CD4-positive, alpha-beta T cell treated with Interleukin-4 for 1 hour (primary cell): ENCODE measurements around the gene LOXL3.
"Not testable (repeated sequence)": the region's sequence is repeated elsewhere in the genome, so short reads cannot be mapped to it uniquely, and the experiment has no call there.

ENCODE experiments used
- DNase-seq, 2 donors: peaks; one replicate each; pipeline ENCODE4 v3.0.0-alpha.2; 2020 to 2022

The LOXL3 gene

DNA sequence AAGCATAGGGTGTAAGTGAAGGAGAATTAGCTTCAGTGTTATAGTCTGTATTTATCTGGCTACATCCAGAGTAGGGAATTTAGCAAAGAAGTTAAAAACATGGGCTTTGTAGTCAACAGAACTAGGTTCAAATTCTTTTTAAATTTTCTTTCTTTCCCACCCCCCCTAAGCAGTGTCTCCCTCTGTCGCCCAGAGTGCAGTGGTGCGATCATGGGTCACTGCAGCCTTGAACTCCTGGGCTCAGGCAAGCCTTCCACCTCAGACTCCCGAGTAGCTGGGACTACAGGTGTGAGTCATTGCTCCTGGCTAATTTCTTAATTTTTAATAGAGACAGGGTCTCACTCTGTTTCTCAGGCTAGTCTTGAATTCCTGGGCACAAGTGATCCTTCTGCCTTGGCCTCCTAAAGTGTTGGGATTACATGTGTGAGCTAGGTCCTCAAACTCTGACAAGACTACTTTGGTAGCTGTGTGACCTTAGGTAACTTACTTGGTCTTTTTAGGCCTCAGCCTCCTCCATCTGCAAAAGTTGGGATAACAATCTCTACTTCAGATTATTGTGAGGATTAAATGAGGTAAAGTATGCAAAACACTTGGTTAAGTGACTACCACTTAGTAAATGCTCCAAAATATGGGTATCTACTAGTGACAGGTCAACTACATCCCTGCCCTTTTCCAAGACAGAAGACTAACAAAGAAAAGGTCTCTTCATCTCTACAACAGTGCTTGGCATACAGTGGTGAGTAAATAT, 18.6 kb upstream of the LOXL3 start:
- no peak for DNase-seq

DNA sequence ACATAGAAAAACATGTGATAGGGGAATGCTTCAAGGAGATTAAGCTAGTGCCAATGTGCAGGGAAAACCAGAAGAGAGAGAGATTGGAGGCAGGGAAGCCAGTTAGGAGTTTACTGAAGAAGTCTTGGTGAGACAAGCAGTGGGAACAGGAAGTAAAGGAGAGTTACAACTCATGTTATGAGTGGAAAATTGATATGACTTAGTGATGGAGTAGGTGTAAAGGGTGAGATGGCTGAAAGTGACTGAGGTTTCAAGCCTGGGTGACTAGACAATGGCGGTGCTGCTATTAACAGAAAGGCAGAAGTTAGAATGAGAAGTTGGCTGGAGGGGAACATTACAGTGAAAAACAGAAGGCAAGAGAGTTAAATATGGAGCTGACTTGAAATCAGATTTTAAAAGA, 17.3 kb upstream of the LOXL3 start:
- no peak for DNase-seq

DNA sequence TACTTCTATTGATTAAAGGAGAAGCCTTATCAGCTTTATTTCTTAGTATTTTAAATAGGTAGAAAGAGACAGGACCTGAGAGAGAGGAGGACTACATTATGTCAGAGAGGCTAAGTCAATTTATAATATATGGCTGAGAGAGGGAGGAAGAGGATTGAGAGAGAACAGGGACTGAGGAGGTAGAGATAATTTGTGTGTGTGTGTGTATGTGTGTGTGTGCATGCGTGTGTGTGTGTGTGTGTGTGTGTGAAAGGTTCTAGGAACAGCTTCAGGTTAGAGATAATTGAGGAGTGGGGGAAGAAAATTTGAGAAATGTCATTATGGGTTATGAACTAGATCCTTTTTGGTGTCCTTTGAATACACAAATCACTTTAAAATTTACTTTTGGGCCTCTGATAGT, 15.9 kb upstream of the LOXL3 start:
- no peak for DNase-seq

DNA sequence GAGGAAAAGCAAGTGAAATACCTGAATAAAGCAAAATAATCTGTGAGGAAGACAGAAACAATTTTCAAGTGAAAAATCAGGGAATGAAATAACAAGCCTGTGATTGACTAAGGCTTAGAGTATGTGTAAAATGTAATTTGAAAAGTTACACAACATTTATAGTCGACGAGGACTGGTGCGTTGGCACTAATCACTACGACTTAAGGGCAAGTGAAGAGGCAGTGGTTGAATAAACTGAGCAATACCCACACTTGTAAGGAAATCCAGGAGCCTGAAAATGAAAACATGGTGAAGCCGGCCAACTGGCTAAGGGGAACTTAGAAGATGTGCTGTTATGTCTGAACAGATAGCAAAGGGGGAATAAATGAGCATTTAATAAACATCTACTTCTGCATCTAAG, 14.1 kb upstream of the LOXL3 start:
- no peak for DNase-seq

DNA sequence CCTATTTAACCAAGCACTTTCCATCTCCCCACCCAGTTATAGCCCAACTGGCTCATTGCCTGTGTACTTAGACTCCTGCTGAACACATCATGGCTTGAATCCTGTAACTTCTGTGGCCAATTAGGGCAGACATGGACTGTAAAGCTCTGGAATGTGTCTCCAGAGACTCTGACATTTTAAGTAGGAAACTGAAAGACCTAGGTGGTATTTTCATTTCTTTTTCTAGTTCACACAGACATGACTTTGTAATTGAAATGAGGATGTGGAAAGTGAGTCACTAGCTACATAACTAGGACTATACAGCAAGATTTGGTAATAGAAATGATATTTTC, 13.0 kb upstream of the LOXL3 start:
- DNase-seq, result no peak

DNA sequence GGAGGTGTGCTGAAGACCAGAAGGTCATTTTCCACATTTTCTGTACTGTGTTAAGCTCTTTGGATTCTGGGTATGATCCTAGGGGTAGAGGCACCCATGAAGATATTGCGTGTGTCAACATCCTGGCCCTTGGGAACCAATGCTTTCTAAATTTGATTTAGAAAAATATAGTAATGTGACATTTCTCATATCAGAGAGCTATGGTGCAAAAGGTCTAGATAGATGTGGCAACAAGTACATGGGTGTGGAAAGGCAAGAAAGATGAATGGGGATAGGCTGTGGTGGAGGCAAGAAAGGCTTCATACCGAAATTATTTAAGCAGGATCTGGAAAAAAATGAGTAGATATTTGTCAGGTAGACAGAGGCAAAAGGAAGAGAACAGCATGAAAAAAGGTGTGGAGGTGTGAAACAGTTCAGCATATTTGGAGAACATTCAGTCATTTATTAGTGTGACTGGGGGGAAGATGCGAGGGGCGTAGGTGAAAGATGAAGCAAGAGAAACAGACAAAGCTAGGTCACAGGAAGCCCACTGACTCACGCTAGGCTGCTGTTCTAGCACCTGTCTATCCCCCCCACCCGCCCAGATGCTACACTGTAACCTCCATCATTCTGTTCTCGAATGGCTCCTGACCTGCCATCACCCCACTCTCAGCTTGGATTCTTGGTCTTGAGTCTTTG, 12.5 kb upstream of the LOXL3 start:
- no peak for DNase-seq

DNA sequence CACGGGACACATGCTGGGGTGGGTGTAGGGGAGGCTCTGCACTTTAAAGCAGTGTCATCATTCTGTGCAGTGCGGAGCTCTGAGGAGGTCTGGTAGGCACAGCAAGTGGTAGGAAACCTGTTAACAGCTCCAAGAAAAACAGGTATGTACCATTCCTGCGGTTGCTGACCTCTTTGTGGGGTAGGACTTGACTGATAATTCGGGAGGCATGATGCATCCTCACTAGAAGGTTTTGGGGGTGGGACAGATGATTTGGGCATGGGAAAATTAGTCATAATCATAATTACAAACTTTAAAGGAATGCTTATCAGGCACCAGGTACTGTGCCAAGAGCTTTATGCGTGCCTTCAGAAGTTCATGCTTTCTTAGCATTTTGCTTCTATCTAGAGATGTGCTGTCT, 10.5 kb upstream of the LOXL3 start:
- DNase-seq, result no peak

DNA sequence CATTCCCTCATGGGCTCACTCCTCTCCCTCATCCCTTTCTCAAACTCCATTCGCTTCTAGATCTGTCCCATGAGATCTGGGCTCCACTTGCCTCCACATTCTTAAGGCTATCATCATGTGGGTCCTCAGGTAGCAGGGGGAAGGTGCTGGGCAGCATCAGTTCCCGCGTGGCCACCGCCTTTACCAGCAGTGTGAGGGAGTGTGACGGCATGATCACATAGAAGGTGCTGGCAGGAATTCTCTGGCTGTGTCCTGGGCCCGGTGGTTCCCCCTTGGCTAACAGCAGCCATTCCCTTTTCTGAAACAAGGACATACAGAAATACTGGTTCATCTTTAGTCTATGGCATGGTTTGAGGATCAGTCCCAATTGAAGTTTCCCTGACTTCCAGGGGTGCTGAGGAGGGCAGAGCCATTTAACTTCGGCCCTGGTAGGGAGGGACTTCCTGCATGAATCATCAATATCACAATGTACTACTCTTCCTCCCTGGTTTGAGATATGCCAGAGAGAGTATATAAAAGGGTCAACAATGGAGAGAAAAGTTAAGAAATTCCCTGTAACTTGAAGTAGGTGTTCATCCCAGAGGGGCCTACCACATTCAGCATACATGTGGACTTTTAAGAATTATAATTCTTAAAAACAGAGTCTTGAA, 8.5 kb upstream of the LOXL3 start:
- DNase-seq, result no peak

DNA sequence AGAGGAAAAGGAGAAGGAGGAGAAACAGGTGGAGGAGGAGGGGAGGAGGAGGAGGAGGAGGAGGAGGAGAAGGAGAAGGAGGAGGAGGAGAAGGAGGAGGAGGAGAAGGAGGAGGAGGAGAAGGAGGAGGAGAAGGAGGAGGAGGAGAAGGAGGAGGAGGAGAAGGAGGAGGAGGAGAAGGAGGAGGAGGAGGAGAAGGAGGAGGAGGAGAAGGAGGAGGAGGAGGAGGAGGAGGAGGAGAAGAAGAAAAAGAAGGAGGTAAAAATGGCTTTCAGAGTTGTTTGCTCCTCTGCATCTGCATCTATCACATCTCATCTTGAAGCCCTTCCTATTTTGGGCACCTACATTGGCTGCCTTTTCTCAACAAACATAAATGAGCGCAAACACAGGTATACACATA, 7.3 kb upstream of the LOXL3 start:
- not testable (repeated sequence) for DNase-seq

DNA sequence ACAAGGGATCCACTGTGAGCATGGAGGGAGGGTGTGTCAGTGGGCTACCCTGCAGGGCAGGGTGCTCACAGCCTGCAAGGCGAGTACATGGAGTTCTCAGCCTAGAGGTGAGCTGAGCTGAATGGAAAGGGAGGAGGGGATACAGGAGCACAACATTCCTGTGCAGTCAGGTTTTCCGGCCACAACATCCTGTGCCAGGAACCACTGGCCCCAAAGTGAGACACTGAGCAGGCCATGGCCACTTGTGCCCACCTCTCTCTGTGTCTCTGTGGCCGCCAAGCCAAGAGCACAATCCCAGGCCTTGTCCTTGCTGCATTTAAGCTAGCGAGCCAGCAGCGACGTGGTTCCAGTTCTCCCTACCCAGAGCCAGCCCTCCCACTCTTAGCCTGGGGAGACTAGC, 6.8 kb upstream of the LOXL3 start:
- DNase-seq, result no peak

DNA sequence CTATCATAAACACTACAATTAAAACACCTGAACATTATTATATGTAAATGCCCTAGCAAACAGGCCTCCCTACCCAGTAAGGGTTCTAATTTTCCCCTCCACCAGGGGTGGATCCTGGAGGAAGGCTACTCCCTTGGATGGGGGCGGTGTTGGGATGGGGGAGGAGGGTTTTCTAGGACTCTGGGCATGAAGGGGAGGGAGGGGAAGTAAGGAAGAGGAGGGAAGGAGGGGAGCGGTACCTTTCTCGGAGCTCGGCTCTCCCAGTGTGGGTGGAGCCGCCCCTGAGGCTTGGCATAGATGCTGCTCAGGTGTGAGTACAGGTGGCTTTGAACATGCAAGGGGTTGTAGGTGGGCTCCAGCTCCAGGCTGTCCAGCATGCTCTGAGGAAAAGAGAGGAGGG, 6.2 kb upstream of the LOXL3 start:
- DNase-seq, result no peak

DNA sequence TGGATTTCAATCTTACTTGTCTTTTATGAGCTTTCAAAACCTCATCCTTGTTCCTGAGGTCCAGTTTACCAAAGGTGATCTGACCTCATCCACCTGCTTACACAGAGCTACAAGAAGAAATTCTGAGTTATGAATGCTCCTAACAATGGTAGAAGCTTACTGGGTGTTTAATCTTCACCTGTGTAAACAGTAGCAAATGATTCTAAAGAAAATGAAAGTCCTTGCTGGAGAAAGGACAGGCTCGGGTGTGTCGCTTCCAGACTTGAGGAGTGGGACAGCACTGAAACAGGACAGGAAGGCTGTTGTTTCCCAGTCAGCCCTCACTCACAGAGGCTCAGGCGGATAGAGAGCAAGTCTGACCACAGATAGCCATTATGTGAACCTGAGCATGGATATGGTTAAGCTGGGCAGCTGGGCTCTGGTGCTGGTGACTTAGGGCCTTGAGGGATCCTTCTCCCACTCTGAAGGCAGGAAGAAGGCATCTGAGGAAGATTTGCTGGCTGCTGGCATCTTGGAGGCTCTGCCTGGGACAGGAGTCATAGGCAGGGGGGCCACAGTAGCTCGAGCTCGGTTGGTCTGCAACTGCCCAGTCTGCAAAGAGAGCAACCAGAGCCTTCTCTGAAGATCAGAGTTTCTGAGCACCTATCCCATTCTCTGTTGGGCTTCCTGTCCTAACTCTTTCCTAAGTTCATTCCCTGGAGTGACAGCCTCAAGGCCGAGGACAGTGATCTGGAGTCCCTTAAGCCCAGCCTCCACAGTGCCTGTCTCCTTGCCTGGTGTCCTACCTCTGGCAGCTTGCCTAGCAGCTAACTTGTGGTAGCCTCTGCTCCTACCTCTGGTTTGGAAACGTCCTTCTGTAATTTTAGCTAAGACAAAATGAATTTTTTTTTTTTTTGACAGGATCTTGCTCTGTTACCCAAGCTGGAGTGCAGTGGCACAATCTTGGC, 4.8 kb upstream of the LOXL3 start:
- no peak for DNase-seq

DNA sequence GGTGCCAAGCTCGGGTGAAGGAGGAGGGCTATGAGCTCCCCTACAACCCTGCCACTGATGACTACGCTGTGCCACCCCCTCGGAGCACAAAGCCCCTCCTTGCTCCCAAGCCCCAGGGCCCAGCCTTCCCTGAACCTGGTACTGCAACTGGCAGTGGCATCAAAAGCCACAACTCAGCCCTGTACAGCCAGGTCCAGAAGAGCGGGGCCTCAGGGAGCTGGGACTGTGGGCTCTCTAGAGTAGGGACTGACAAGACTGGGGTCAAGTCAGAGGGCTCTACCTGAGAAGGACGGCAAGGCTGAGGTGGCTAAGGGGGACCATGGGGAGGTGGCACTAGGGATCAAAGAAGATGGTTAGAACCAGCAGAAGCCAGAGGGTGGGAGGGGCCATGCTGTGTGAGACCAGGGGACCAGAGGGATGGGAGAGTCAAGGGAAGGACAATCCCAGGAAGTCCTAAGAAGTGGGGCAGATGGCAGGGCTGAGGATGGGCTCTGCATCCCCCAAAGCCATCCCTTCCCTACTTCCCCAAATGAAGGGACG, 3.2 kb upstream of the LOXL3 start:
- DNase-seq, result no peak

DNA sequence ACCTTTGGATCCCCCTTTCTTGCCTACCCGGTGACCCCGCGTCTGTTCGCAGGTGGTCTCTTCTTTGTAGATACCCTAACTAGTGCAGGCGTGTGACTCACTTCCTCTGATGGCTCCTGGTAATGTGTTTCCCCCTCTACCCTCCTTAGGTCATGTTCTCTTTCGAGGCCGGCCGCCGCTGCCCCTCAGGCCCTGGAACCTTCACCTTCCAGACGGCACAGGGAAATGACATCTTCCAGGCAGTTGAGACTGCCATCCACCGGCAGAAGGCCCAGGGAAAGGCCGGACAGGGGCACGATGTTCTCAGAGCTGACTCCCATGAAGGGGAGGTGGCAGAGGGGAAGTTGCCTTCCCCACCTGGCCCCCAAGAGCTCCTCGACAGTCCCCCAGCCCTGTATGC, 2.4 kb upstream of the LOXL3 start:
- no peak for DNase-seq

DNA sequence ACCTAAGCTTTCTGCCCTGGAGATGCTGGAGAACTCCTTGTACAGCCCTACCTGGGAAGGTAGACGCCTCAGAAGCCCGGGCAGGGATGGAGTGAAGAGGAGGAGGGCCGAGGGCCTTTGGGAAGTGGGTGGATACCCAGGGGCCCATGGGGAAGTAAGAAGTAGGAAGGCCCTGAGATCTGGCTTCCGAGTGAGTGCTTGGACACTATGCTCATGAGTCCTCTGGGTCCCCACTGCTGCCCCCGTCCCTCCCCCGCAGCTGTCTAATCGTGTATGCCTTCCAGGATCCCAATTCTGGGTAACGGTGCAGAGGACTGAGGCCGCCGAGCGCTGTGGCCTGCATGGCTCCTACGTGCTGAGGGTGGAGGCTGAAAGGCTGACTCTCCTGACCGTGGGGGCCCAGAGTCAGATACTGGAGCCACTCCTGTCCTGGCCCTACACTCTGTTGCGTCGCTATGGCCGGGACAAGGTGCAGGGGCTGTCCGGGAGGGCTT, 1.9 kb upstream of the LOXL3 start:
- no peak for DNase-seq

DNA sequence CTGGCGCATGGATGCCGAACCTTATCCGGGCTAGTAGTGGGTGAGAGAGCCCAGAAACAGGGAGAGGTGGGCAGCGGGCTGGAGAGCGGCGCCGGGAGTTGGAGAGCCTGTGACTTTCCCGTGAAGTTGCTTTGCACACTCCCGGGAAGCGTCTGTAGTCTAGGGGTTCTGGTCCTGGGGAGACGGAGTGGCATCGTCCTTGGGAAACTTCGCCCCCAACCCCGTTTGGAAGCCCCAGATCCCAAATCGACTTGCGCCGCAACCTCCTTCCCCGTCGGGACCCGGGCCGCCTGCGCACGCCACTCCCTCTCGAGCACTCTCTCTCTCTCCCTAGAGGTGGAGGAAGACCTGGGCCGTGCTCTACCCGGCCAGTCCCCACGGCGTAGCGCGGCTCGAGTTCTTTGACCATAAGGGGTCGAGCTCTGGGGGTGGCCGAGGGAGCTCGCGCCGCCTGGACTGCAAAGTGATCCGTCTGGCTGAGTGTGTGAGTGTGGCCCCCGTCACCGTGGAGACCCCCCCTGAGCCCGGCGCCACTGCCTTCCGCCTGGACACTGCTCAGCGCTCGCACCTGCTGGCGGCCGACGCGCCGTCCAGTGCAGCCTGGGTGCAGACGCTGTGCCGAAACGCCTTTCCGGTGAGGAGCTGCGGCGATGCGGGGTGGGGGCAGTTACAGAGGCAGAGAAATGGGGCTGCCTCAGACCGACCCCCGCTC, 1.2 kb upstream of the LOXL3 start:
- peak; percentile 48 for DNase-seq

DNA sequence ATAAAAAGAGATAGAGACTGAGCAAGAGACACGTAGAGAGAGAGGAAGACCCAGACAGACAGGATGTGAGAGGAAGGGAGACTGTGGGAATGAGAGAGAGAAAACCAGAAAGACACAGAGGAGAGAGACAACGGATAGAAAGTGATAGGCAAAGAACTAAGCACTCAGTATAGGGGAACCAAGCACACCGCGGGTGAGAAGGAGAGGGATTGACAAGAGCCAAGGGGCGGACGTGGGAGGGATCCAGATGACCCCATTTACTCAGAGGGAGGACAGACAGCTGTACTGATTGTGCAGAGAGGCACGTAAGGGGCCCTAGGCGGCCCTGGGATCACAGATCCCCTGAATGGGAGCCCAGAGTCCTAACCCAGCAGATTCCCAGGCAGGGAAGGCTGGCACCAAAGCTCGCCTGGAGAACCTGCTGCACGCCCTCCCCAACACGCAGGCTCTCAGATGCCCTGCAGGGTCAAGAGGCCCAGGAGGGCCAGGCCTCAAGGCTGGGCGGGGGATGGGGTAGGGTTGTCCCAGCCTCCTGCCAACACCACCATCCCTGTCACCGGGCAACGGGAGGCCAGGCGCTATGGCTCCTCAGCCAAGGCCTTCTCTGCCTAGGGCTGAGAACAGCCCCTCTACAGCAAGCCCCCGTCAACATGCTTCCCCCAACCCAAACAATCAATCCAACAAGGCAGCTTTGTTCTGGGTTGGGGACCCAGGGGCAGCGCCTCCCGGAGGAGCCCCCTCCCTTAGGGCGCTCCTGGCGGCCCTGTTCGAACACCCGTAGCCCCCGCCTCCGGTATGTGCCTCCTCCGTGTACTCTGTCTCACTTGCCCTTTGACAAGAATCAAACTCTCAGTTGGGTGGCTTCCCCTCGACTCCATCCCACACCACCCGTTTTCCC, 579 bp downstream of the LOXL3 start:
- DNase-seq, result no peak

DNA sequence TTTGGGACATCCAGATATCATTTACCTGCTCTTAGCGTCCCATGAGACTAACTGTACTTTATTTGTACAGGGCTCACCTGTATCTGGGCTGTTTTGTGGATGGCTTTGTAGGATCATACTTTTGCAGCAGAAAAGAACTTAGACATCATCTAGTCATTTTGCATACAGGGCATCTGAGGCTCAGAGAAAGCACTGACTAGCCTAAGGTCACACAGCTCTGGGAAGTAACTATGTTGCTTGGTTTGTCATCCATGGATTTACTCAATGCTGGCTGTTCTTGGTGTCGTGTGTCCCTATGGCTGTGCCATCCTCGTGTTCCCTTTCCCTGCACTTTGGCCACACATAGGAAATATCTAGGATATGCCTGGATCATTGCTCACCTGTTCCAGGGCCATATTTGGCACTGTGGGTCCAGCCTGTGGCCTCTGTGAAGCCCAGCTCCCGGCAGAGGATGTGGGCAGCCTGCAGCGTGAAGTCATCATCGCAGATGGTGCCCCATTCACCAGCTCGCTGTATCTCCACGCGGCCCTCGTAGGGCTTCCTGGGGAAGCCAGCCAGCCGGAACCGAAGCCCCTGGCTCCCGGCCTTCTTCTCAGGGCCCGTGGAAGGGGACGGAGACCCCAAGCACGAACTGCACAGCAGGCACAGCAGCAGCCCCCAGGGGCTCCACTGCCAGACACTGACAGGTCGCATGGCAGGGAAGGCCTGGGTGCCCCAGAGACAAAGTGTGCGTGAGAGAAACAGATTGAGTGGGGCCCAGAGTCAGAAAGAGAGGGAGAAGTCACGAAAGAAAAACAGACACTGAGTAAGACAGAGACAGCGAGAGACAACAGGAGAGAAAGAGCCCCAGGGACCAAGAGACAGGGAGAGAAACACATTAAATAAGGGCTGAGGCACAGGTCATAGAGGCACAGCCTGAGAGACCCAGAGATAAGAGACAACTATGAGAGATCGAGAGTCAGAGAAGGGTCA, 1.5 kb downstream of the LOXL3 start:
- no peak for DNase-seq

DNA sequence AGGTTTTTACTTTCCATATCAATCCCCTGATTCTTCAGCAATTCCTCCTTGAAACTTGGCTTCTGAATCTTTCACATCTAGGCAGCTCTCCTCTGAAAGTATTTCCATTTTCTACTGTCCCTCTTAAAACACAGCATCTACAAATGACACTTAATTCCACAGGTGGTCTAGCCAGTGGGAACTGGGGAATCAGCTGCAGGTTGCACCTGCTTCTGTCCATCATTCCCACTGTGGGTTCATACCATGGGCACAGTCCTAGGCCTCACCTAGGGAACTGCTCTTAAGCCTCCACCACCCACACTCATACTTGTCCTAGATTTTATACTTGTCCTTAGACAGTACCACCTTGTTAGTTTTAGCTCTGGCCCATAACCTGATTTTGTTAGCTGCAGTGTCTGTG, 2.2 kb downstream of the LOXL3 start:
- DNase-seq, result no peak

DNA sequence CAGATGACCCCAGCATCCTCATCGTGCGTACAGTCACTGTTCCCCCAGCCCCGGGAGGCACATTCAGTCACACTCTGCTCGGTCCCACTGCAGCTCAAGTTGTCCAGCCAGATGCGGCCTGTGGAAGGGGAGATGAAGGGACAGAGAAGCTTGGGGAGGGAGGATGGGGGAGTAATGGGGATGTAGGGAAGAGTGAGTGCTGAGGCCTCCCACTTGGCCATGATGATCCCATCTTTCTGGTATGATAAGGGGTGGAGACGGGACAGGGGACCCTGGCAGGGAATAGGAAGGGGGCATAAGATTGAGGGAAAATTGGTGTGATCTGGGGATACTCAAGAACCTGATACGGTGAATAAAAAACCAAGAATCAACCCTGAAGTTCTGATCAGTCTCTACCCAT, 3.5 kb downstream of the LOXL3 start:
- DNase-seq, result no peak
